HG03108 (cell line): ENCODE results near the gene THSD8.

Experiments
- ATAC-seq: cut with Tn5 transposase; IDR thresholded peaks from one replicate; pipeline ENCODE4 v1.9.1; 2021; ENCODE audit warnings: moderate library complexity; ENCODE audit not compliant: unreplicated experiment

Gene THSD8

GRCh38 chr19:12779162-12779993, 22.5 kb upstream of the THSD8 start:
- no peak for ATAC-seq

- ATAC-seq = no peak
Measured at GRCh38 chr19:12782174-12782423, 19.8 kb upstream of the THSD8 start.

DNA sequence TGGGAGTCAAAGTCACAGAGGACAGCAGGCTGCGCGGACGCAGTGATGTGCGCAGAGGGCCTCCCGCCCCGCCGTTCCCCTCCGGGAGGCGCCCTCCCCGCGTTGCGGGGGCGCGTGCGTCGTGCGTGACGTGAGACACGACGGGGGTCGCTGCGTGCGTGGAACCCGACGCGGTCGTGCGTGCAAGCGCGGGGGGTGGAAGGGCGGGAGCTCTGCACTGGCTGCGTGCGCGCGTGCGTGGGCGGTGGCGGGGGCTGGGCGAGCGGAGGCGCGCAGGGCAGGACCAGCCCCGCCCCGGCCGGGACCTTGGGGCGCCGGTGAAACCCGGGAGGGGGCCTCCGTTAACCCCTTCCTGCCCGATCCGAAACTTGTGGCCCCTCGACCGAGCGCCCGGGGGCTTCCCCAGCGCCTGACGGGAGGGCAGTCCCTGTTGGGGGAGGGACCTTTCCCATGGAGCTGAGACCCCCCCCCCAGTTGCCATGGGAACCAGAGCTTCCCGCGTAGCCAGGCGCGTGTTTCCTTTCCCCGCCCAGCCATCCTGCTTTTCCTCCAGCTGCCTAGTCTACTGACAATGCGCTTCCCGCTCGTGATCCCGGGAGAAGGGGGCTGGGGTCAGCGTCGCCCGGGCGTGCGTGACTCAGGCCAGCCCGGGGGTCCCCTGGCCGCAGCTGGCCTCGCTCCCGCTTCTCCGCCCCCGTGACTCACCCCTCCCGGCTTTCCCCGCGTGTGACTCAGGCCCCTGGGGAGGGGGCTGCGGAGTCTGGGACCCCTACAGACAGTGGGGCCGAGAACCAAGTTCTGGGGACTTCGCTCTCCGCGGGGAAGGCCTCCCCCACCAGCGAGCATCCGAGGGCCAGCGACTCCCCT, 19.2 kb upstream of the THSD8 start:
- ATAC-seq = peak; percentile 21

DNA sequence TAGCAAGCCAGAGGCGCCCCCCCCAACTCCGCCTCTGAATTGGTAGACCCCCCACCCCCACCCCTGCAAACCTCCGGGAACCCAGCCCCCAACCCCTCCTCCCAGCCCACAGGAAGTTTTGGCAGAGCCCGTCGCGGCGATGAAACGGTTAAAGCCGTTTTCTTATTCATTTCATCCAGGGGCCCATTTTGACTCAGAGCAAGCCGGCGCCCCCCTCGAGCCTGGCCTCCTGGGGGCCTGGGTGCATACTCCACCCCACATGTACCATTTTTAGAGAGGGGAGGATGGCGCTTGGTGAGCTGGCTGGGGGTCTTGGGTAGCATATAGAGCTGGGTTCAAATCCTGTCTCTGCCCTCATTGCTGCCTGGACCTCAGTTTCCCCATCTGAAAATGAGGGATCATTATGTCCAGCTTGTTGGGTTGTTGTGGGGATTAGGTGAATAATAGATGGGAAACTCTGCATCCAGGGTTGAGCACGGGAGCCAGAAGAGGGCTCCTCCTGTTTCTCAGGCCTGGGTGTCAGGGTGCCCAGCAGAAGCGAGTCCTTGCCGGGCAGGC, 18.5 kb upstream of the THSD8 start:
- no peak for ATAC-seq

DNA sequence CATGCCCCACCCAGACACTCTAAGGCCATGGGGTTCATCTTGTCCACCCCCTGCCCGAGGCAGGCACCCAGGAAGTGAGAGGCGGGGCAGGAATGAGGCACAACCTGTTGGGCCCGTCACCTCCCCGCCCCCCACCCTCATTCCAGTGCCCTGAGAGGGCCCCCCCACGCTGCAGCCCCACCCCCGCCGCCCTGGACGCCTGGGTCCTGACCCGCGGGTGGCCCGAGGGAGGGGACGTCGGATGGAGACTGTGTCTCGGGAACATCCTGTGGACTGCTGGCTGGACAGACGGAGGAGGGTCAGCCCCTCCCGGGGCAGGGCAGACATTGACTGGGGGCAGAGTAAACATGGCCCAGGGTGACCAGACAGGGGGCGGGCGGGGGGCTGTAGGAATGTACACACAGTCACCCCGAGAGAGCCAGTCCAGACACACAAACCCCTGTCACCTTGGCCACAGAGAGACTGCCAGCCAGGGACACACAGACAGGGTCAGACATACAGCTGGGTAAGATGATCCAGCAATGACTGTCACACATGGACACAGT, 17.9 kb upstream of the THSD8 start:
- no peak for ATAC-seq

DNA sequence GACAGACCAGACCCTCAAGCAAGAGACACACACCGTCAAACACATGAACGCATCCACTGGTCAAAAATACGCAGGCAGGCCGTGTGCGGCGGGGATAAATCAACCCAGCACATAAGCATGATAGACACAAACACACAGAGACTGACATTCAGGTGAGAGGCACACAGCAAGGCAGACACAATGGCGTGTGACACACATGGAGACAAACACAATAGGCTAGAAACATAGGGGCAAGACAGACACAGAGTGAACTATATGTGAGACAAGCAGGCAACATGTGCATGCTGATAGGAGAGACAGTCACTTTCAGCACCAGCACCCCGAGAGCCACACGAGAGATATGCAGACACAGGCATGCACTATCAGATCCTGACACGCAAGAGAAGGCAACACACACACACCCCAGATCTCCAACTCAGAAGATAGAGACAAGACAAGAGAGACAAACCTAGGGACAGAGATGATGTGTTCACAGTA, 17.4 kb upstream of the THSD8 start:
- no peak for ATAC-seq

DNA sequence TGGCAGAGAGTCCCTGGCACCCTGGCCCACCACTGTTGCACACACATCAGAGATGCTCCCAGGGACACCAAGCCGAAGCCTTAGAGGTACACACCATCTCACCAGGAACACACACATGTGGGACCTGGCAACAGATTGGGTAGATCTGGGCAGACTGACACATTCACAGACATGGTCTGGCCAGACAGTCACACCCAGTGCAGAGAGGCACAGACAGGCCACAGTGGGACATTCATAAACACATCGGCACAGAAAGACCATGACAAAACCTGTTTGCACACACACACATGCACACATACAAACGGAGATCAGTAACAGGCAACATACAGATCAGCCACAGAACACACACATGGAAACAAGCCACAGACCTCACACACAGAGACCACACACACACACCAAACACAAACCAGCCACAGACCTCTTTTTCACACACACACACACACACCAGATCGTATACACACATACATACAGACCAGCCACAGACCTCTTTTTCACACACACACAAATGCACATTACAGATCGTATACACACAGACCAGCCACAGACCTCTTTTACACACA, 16.9 kb upstream of the THSD8 start:
- ATAC-seq = no peak

DNA sequence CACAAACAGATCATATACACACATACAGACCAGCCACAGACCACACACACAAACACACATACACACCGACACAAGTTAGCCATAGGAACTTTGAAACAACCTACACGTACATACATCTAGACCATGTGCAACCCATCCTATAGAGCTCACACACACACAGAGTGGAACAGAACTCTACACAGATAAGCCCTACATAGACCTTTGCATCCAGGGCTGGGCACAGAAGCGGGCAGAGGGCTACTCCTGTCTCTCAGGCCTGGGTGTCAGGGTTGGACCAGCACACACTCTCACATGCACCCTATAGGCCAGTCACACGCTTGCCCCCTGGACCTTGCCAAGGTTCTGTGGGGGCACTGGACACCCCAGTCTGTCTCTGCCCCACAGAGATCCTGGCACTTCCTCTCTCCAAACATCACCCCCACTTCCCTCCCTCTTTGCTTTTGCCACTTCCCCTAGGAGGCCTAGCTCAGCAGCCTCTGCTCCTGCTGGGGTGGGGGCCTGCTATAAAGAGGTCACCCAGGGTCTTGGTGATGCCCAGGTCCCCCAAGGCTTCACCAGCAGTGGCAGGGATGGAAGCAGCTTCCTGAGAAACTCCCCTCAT, 16.3 kb upstream of the THSD8 start:
- no peak for ATAC-seq

- no peak for ATAC-seq
Measured at GRCh38 chr19:12786141-12786870, 15.6 kb upstream of the THSD8 start.

DNA sequence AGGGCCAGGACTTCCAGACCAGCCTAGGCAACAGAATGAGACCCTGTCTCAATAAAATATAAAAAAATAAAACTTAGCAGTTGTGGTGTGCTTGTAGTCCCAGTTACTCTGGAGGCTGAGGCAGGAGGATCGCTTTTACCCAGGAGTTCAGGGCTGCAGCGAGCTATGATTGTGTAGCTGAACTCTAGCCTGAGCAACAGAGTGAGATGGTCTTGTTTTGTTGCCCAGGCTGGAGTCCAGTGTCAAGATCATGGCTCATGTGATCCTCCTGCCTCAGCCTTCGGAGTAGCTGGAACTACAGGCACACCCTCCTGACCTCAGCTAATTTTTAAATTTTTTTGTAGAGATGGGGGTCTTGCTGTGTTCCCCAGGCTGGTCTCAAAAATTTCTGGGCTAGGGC, 14.9 kb upstream of the THSD8 start:
- ATAC-seq = no peak

DNA sequence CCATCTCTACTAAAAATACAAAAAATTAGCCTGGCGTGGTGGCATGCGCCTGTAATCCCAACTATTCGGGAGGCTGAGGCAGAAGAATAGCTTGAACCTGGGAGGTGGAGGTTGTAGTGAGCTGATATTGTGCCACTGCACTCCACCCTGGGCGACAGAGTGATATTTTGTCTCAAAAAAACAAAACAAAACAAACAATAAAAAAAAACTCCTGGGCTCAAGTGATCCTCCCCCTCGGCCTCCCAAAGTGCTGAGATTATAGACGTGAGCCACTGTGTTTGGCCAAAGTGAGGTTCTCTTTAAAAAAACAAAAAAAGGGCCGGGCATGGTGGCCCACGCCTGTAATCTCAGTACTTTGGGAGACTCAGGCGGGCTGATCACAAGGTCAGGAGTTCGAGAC, 14.4 kb upstream of the THSD8 start:
- no peak for ATAC-seq

GRCh38 chr19:12788042-12788681, 13.7 kb upstream of the THSD8 start:
- no peak for ATAC-seq

DNA sequence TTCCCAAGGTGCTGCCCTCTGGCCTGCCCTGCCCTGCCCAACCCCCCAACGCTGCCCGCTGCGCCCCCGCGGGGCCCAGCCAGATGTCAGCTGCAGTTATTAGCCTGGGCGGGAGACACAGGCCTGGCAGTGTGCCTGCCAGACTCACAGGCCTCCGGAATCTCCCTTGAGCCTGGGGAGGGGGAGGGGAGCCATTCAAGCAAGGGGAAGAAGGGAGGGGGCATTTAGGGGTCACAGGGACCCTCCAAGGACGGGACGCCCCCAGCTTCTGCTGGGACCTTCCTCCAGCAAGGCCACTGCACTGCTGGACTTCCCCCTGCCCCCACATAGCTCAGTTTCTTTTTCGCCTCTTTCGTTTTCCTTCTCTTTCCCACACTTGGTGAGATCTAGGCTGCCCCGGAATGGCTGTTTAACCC, 13.2 kb upstream of the THSD8 start:
- no peak for ATAC-seq

DNA sequence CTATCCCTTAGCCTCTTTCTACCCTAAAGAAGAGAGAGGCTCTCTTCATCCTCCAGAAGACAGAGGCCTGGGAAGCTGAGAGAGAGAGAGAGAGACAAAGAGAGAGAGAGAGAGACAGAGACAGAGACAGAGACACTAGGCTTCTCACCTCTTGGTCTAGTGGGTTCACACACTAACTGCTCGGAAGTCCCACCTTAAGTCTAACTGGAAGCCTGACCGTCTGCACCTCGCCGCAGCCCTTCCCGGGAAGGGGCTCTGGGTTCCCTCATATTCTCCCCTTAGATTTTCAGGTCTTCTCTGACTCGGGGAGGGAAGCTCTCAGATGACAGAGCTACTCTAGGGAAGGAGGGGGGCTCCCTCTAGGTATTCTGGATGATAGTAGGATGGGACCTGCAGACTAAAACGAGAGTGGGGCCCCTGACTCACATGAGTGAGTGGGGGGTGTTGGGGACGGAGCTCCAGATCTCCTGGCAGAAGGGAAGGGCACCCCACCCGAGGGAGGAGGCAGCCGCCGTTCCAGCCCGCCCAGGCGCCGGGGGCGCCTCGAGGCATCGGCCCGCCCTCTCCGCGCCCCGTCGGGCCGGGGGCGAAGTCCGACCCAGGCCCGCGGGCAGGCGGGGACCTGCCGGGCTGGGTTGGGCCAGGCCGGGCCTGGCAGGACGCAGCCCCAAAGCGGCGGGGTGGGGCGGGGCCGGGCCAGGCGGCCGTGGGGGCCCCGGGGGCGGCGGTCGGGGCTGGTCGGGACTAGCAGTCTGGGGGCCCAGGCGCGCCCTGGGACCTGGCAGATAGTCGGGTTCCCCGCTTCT, 12.6 kb upstream of the THSD8 start:
- no peak for ATAC-seq

DNA sequence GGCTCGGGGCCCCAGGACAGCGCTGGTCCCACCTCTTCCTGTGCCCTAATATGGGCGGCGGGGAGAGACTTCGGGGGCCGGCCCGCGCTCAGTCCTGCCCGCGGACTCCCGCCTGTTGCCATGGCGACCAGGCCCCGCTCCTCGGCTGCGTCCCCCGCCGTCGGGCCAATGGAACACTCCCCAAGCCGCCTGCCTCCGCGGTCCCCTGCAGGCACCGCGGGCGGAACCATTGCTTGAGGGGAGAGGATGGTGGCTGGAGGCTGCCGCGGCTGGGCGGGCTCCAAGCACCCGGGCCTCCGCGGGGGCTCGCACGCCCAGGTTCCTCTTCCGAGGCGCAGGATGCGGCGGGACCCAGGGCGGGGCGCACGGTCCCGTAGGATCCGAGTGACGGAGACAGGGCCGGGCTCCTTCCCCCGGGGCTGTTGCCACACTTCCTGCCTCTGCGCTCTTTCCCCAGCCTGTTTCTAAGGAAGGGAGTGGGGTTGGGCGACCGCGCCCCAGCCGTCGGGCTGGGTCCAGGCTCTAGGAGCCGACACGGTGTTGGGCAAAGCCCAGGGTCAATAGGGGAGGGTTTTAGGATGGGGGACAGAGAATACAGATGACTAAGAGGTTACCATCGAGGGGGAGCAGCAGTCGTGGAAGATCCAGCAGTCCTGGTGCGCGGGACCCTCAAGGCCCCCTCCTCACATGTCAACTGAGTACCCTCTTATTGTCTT, 11.8 kb upstream of the THSD8 start:
- peak; percentile 34 for ATAC-seq

- no peak for ATAC-seq
Measured at GRCh38 chr19:12790628-12791344, 11.1 kb upstream of the THSD8 start.

- ATAC-seq = peak; percentile 30
Measured at GRCh38 chr19:12791345-12792050, 10.4 kb upstream of the THSD8 start, which contains the start of gene JUNB. Gene JUNB, plus strand, starts transcription at chr19:12791486. Its CDS starts 286 bp downstream, at chr19:12791772.
